GM21717 (cell line): ENCODE results near the gene PSMB4.
"Not testable (repeated sequence)": the region's sequence is repeated elsewhere in the genome, so short reads cannot be mapped to it uniquely, and the experiment has no call there.

ENCODE experiments used
- ATAC-seq: cut with Tn5 transposase; IDR thresholded peaks from one replicate; pipeline ENCODE4 v1.9.1; 2021; ENCODE audit warnings: mild to moderate bottlenecking, moderate library complexity; ENCODE audit not compliant: unreplicated experiment

PSMB4 gene

GRCh38 chr1:151399324-151400171 lies at the start of gene PSMB4:
TSS of gene PSMB4 (plus strand) at chr1:151399573. CDS start at chr1:151399588, 15 bp downstream.
- peak; percentile 76 for ATAC-seq

- not testable (repeated sequence) for ATAC-seq
Measured at GRCh38 chr1:151350323-151350722, 49.0 kb upstream of the PSMB4 start.

GRCh38 chr1:151352021-151352718 lies 47.2 kb upstream of the PSMB4 start:
- ATAC-seq: no peak

GRCh38 chr1:151356696-151357095 lies 42.7 kb upstream of the PSMB4 start:
- no peak for ATAC-seq

GRCh38 chr1:151361883-151362282 lies 37.5 kb upstream of the PSMB4 start:
- ATAC-seq: no peak

GRCh38 chr1:151362308-151363155 lies 36.8 kb upstream of the PSMB4 start:
- no peak for ATAC-seq

GRCh38 chr1:151364996-151365395 lies 34.4 kb upstream of the PSMB4 start:
- ATAC-seq: no peak

- ATAC-seq: no peak
Measured at GRCh38 chr1:151367658-151368392, 31.5 kb upstream of the PSMB4 start.

GRCh38 chr1:151368393-151369301 lies 30.7 kb upstream of the PSMB4 start:
- no peak for ATAC-seq

- ATAC-seq: no peak
Measured at GRCh38 chr1:151369302-151369610, 30.1 kb upstream of the PSMB4 start.

- no peak for ATAC-seq
Measured at GRCh38 chr1:151369621-151370048, 29.7 kb upstream of the PSMB4 start.

GRCh38 chr1:151370211-151370911 lies 29.0 kb upstream of the PSMB4 start:
- no peak for ATAC-seq

GRCh38 chr1:151371370-151372057 lies 27.9 kb upstream of the PSMB4 start:
- no peak for ATAC-seq

- no peak for ATAC-seq
Measured at GRCh38 chr1:151372058-151372934, 27.1 kb upstream of the PSMB4 start, which contains the start of gene SELENBP1. TSS of gene SELENBP1 (minus strand) at chr1:151372705. CDS start at chr1:151372641, 64 bp downstream.

- no peak for ATAC-seq
Measured at GRCh38 chr1:151373196-151373595, 26.2 kb upstream of the PSMB4 start.

GRCh38 chr1:151377150-151377884 lies 22.1 kb upstream of the PSMB4 start:
- ATAC-seq: no peak

- no peak for ATAC-seq
Measured at GRCh38 chr1:151384584-151384983, 14.8 kb upstream of the PSMB4 start.
